Upper lobe of left lung (tissue), 6 donors: ENCODE results near the gene CELA1. TPM values are rescaled to one million over a fixed set of nuclear protein-coding genes. Genes with fewer than 3 reads are reported as not detected.

Experiments
- ATAC-seq, 2 donors: fragments of 200-7000 bp; cut with Tn5 transposase; one replicate each; pipeline ENCODE4 v1.9.1; 2022; ENCODE audit warnings: mild to moderate bottlenecking in 2 of 2, moderate library complexity in 2 of 2; ENCODE audit not compliant: low FRiP score in 2 of 2
- DNase-seq, 2 donors: peaks; one replicate each; pipeline ENCODE4 v3.0.0-alpha.2; 2019 to 2020
- H3K27ac ChIP-seq, 4 donors: fragments of 200-600 bp; sonication (generic); one replicate each; pipeline ENCODE4 v1.5.1; 2016 to 2019
- H3K27me3 ChIP-seq, 4 donors: fragments of 200-600 bp; sonication (generic); one replicate each; pipeline ENCODE4 v1.5.1; 2017 to 2019
- H3K36me3 ChIP-seq, 4 donors: fragments of 200-600 bp; sonication (generic); one replicate each; pipeline ENCODE4 v1.5.1; 2016 to 2019
- H3K4me1 ChIP-seq, 4 donors: fragments of 200-600 bp; sonication (generic); one replicate each; pipeline ENCODE4 v1.5.1; 2018 to 2019
- H3K4me3 ChIP-seq, 4 donors: fragments of 200-600 bp; sonication (generic); one replicate each; pipeline ENCODE4 v1.5.1; 2017 to 2019; ENCODE audit warnings: mild to moderate bottlenecking in 2 of 4, moderate library complexity in 1 of 4
- H3K9me3 ChIP-seq, 4 donors: fragments of 200-600 bp; sonication (generic); one replicate each; pipeline ENCODE4 v1.5.1; 2018 to 2019
- EP300 ChIP-seq, 4 donors: sonication (generic); formaldehyde crosslinking; IDR thresholded peaks; one replicate each; pipeline ENCODE4 v1.5.1; 2017; ENCODE audit warnings: antibody characterized with exemption in 4 of 4, control low read depth in 2 of 4
- POLR2A ChIP-seq, 4 donors: fragments of 450-650 bp; IDR thresholded peaks; one replicate each; pipeline ENCODE4 v1.5.1; 2016 to 2017; ENCODE audit warnings: antibody characterized with exemption in 4 of 4, mild to moderate bottlenecking in 2 of 4
- POLR2AphosphoS5 ChIP-seq, 2 donors: sonication (generic); formaldehyde crosslinking; IDR thresholded peaks; one replicate each; pipeline ENCODE4 v1.5.1; 2017; ENCODE audit warnings: antibody characterized with exemption in 2 of 2
- WGBS, 2 donors: methylation state at CpG; one replicate each; pipeline ENCODE4 v1.1.5; 2017 to 2018; 5-methylcytosine and 5-hydroxymethylcytosine counted together
- total RNA-seq, 6 donors: library from RNA; depleted of rRNA in 4 of 6; stranded (reverse); fragments of >200 nt in 4 of 6; gene quantifications; one replicate each; pipeline versions ENCODE4 v1.1.0 to v1.2.1, GENCODE V29; 2016 to 2021
- TF ChIP-seq, protein P1 (sequence below), 6 experiments: fragments of 450-650 bp in 4 of 6; fragments of 200-600 bp in 2 of 6; sonication (generic) in 2 of 6; IDR thresholded peaks; one replicate each; pipeline ENCODE4 v1.5.1; 2016 to 2019; ENCODE audit warnings: antibody characterized with exemption in 6 of 6
- donor health status: DM: no; HTN: no; CAD: no; lungs with moderate emphysema.
- donor health status: DM: no; HTN: yes; CAD: no; lungs with severe emphysema.

CELA1 gene
- total RNA-seq, 6 donors from 2014 or later: not detected

DNA sequence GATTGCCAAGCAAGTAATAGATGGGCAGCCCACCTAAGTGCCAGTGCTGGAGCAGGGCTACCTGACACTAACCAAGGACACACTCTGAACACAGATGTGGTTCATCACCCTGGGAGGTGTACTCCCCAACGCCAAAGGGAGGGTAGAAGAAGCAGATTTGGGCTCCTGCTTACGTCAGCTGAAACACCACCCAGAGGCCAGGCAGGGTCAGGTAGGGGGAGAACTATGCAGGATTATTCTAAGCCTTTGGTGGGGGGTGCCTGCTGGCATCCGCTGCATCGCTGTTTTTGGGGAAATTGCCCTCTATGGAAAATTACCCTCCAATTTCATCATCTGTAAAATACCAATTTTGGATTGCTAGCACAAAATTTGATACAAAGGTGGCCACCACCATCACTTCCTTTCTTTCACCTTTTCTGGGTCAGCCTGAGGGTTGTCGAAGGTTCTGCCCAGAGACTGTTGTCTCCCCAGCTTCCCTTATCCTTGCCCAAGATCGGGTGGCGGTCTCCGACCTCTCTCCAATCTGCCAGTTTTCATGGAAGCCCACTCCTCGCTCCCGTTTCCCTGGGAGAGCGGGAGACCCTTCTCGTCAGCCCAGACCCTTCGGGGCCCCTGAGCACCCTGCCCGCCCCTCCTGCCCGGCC lies 23.0 kb downstream of the CELA1 start:
- Histone ChIP-seq H3K27ac (peak overlapping the region; percentile 82 to 94 (median 90)), H3K9me3 (no peaks in the 10 kb centered on the region), H3K4me3 (peak overlapping the region in 3 of 4 donors; percentile 38 to 55 (median 47)), H3K36me3 (no peaks in the 10 kb centered on the region), H3K27me3 (no peaks in the 10 kb centered on the region), H3K4me1 (peaks cover 27 to 68% (median 63%) of the 10 kb centered on the region in 4 donors)
- peak; percentile 23 to 34 for ATAC-seq
- TF ChIP-seq EP300 (IDR thresholded peaks at IDR 0.05): no peak
- TF ChIP-seq POLR2A (IDR thresholded peaks at IDR 0.05): peak in 2 of 4 donors; percentile 8 to 16
- 30 to 78% methylated on average over 15 of the region's 15 CpGs for WGBS, 2 donors
- DNase-seq: peak in 1 of 2 donors; percentile 39

DNA sequence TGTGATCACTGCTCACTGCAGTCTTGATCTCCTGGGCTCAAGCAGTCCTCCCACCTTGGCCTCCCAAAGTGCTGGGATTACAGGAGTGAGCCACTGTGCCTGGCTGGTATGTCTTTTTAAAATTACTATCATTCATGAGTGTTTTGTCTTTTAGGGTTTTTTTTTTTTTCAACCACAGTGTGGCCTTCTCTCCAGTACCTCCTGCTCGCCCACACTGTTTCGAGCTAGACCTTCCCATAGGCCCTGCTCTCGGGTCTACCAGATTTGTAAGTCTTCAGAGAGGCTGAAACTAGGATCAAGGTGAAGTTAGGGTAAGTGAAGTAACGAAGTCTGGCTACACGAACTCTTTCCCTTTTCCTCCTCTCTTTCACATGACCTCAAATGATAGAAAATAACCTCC lies 24.0 kb downstream of the CELA1 start:
- TF ChIP-seq, protein P1, sequence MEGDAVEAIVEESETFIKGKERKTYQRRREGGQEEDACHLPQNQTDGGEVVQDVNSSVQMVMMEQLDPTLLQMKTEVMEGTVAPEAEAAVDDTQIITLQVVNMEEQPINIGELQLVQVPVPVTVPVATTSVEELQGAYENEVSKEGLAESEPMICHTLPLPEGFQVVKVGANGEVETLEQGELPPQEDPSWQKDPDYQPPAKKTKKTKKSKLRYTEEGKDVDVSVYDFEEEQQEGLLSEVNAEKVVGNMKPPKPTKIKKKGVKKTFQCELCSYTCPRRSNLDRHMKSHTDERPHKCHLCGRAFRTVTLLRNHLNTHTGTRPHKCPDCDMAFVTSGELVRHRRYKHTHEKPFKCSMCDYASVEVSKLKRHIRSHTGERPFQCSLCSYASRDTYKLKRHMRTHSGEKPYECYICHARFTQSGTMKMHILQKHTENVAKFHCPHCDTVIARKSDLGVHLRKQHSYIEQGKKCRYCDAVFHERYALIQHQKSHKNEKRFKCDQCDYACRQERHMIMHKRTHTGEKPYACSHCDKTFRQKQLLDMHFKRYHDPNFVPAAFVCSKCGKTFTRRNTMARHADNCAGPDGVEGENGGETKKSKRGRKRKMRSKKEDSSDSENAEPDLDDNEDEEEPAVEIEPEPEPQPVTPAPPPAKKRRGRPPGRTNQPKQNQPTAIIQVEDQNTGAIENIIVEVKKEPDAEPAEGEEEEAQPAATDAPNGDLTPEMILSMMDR (IDR thresholded peaks at IDR 0.05): no peak
- TF ChIP-seq EP300 (IDR thresholded peaks at IDR 0.05) (no peak), POLR2A (IDR thresholded peaks at IDR 0.05) (no peak), POLR2AphosphoS5 (IDR thresholded peaks at IDR 0.05) (no peak)
- Histone ChIP-seq H3K36me3 (no peaks in the 10 kb centered on the region), H3K27ac (peak overlapping the region; percentile 82 to 94 (median 90)), H3K4me3 (peak overlapping the region in 3 of 4 donors; percentile 38 to 55 (median 47)), H3K27me3 (no peaks in the 10 kb centered on the region), H3K9me3 (no peaks in the 10 kb centered on the region), H3K4me1 (peaks cover 26 to 70% (median 60%) of the 10 kb centered on the region in 4 donors)
- 65 to 66% methylated on average over 5 of the region's 5 CpGs for WGBS, 2 donors
- ATAC-seq (no peak), DNase-seq (no peak)

DNA sequence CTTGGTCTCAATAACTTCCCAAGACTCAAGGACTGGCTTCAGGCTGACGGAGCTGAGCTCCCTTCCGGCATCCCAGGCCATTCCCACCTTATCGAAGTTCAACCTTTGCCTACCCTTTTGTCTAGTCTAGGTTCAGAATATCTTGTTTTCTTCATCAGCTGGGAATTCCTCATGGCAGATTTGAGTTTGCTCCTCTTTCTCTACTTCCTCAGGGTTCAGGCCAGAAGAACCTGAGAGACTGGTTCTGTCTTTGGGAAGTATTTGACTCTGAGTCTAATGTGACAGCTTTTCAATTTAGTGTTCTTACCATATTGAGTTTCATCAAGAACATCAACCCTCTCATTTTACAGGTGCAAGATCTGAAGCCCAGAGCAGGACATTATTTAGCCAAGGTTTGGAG lies 24.6 kb downstream of the CELA1 start:
- no peak for ATAC-seq
- H3K36me3 ChIP-seq: no peaks in the 10 kb centered on the region
- TF ChIP-seq EP300 (IDR thresholded peaks at IDR 0.05) (no peak), POLR2AphosphoS5 (IDR thresholded peaks at IDR 0.05) (no peak), POLR2A (IDR thresholded peaks at IDR 0.05) (no peak)
- TF ChIP-seq, protein P1 (IDR thresholded peaks at IDR 0.05): no peak
- H3K27ac ChIP-seq: peak overlapping the region in 2 of 4 donors; percentile 54 to 94
- H3K9me3 ChIP-seq: no peaks in the 10 kb centered on the region
- no peaks in the 10 kb centered on the region for H3K27me3 ChIP-seq
- peaks cover 24 to 64% (median 55%) of the 10 kb centered on the region in 4 donors for H3K4me1 ChIP-seq
- DNase-seq: no peak
- H3K4me3 ChIP-seq: peak overlapping the region in 1 of 4 donors; percentile 6
- 90 to 92% methylated on average over 3 of the region's 3 CpGs for WGBS, 2 donors

DNA sequence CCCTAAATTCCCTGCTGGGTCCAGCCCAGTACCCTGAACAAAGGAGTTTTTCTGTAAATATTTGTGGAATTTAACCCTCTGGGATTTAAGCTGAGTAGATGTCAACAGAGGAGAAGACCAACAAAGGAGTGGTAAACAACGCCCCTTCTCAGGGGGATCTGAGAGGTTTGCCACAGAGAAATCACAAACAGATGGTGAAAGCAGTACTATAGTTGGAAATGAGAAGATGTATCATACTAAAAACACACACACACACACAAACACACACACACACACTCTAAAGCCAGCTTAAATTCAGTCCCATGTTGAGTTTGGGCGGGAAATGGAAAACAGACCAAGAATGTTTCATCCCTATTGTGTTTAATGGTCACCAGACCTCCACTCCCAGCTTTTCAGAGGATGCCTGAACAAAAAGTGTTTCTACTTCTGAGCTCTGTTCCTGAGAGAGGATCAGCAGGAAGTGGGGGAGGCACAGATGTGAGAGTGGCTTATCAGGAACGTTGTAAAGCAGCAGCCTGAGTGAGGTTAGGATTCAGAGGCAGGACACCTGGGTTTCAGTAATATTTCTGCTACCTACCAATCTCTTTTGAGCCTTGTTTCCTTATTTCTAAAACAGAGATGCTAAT lies 25.7 kb downstream of the CELA1 start:
- Histone ChIP-seq H3K27ac (peak overlapping the region in 3 of 4 donors; percentile 4 to 94 (median 78)), H3K9me3 (no peaks in the 10 kb centered on the region), H3K36me3 (no peaks in the 10 kb centered on the region), H3K4me3 (no peak overlapping the region), H3K27me3 (no peaks in the 10 kb centered on the region), H3K4me1 (peaks cover 15 to 54% (median 44%) of the 10 kb centered on the region in 4 donors)
- 26 to 40% methylated on average over 3 of the region's 3 CpGs for WGBS, 2 donors
- DNase-seq: peak in 1 of 2 donors; percentile 39
- no peak for ATAC-seq
- TF ChIP-seq, protein P1 (IDR thresholded peaks at IDR 0.05): no peak
- no peak for TF ChIP-seq EP300 (IDR thresholded peaks at IDR 0.05)
- TF ChIP-seq POLR2A (IDR thresholded peaks at IDR 0.05): no peak
- TF ChIP-seq POLR2AphosphoS5 (IDR thresholded peaks at IDR 0.05): no peak

DNA sequence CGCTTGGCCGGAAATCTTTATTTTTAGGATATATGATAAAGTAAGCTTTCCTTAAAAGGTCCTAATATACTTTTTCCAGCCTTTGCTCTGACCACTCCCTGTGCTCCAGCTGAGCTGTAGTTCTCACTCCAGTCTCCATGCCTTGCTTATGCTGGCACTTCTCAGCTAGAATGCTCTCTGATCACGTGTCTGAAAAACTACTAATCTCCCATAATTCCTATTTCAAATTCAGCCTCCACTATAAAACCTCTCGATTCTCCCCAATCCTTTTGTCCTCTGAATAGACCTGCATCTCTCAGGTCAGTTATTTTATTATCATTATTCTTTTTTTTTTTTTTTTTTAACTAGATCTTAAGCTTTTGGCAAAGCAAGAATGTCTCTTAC lies 26.2 kb downstream of the CELA1 start:
- TF ChIP-seq EP300 (IDR thresholded peaks at IDR 0.05) (no peak), POLR2A (IDR thresholded peaks at IDR 0.05) (no peak)
- Histone ChIP-seq H3K4me3 (no peak overlapping the region), H3K36me3 (no peaks in the 10 kb centered on the region), H3K4me1 (peaks cover 15 to 54% (median 43%) of the 10 kb centered on the region in 4 donors), H3K9me3 (no peaks in the 10 kb centered on the region), H3K27me3 (no peaks in the 10 kb centered on the region), H3K27ac (peak overlapping the region in 3 of 4 donors; percentile 4 to 94 (median 78))
- DNase-seq (no peak), ATAC-seq (no peak)
- WGBS, 2 donors: 70 to 74% methylated on average over 4 of the region's 4 CpGs
